HepG2 (cell line): Measurements from ENCODE around the gene DSTN. TPM values are rescaled to one million over a fixed set of nuclear protein-coding genes. Genes with fewer than 3 reads are reported as not detected.
A peak's percentile ranks its signal among the peaks of the same experiment; 100 is the strongest.

Source experiments
- ARNTL ChIP-seq: sonication (generic); formaldehyde crosslinking; IDR thresholded peaks from 2 replicates; pipeline ENCODE4 v1.4.0; 2020; ENCODE audit warnings: mild to moderate bottlenecking, missing genetic modification reagents
- CEBPB ChIP-seq: IDR thresholded peaks from 2 replicates; pipeline ENCODE4 v1.6.1; 2011; ENCODE audit warnings: low read depth, low read length, improper control_type of control experiment, borderline replicate concordance
- ELF3 ChIP-seq: IDR thresholded peaks from 2 replicates; pipeline ENCODE4 v1.6.1; 2016; ENCODE audit warnings: missing genetic modification reagents, missing compliant biosample characterization
- EP300 ChIP-seq, 3 experiments: sonication (generic) in 1 of 3; formaldehyde crosslinking in 1 of 3; IDR thresholded peaks; 2 replicates each; pipeline versions ENCODE4 v1.5.1 to v1.6.1; 2011 to 2020; ENCODE audit warnings: low read depth in 2 of 3, low read length in 2 of 3, borderline replicate concordance in 1 of 3, improper control_type of control experiment in 1 of 3, mild to moderate bottlenecking in 1 of 3, missing genetic modification reagents in 1 of 3, moderate library complexity in 1 of 3
- JUNB ChIP-seq: sonication (generic); formaldehyde crosslinking; IDR thresholded peaks from 2 replicates; pipeline ENCODE4 v1.8.0; 2022; ENCODE audit warnings: missing genetic modification reagents, mild to moderate bottlenecking, borderline replicate concordance
- NFYC ChIP-seq: IDR thresholded peaks from 2 replicates; pipeline ENCODE4 v1.6.1; 2016; ENCODE audit warnings: missing genetic modification reagents, missing compliant biosample characterization
- PAF1 ChIP-seq: IDR thresholded peaks from 2 replicates; pipeline ENCODE4 v1.6.1; 2016; ENCODE audit warnings: missing genetic modification reagents, missing compliant biosample characterization
- PCBP1 ChIP-seq: fragments of 200-400 bp; formaldehyde crosslinking; IDR thresholded peaks from 2 replicates; pipeline ENCODE4 v1.6.1; 2017; ENCODE audit warnings: mild to moderate bottlenecking, low read depth, low read length, borderline replicate concordance
- POLR2AphosphoS5 ChIP-seq: IDR thresholded peaks from 2 replicates; pipeline ENCODE4 v1.6.1; 2012; ENCODE audit warnings: low read depth, low read length
- XRCC5 ChIP-seq: fragments of 200-400 bp; formaldehyde crosslinking; optimal IDR thresholded peaks from 2 replicates; pipeline ENCODE3; 2017; ENCODE audit warnings: mild to moderate bottlenecking, low read length
- ZFP36L1 ChIP-seq: sonication (generic); formaldehyde crosslinking; IDR thresholded peaks from 2 replicates; pipeline ENCODE4 v1.8.0; 2022; ENCODE audit warnings: mild to moderate bottlenecking, missing genetic modification reagents, moderate library complexity
- ZNF253 ChIP-seq: sonication (generic); formaldehyde crosslinking; IDR thresholded peaks from 2 replicates; pipeline ENCODE4 v1.8.0; 2022; ENCODE audit warnings: mild to moderate bottlenecking, missing genetic modification reagents, borderline replicate concordance
- ZNF260 ChIP-seq: sonication (generic); formaldehyde crosslinking; IDR thresholded peaks from 2 replicates; pipeline ENCODE4 v1.4.0; 2020; ENCODE audit warnings: missing genetic modification reagents, low read depth, mild to moderate bottlenecking, borderline replicate concordance
- ZNF530 ChIP-seq: sonication (generic); formaldehyde crosslinking; IDR thresholded peaks from 2 replicates; pipeline ENCODE4 v1.5.0; 2020; ENCODE audit warnings: low read depth, mild to moderate bottlenecking, missing genetic modification reagents
- ZNF567 ChIP-seq: sonication (generic); formaldehyde crosslinking; IDR thresholded peaks from 2 replicates; pipeline ENCODE4 v1.8.1; 2023; ENCODE audit warnings: mild to moderate bottlenecking, missing genetic modification reagents, borderline replicate concordance
- ZNF577 ChIP-seq: sonication (generic); formaldehyde crosslinking; IDR thresholded peaks from 2 replicates; pipeline ENCODE4 v1.4.0; 2020; ENCODE audit warnings: mild to moderate bottlenecking, low read depth, missing genetic modification reagents, borderline replicate concordance
- ZNF644 ChIP-seq: IDR thresholded peaks from 2 replicates; pipeline ENCODE4 v1.6.1; 2016; ENCODE audit warnings: low read depth
- ZNF749 ChIP-seq: sonication (generic); formaldehyde crosslinking; IDR thresholded peaks from 2 replicates; pipeline ENCODE4 v1.8.0; 2022; ENCODE audit warnings: mild to moderate bottlenecking, missing genetic modification reagents, moderate library complexity, borderline replicate concordance
- ZNF780A ChIP-seq: sonication (generic); formaldehyde crosslinking; IDR thresholded peaks from 2 replicates; pipeline ENCODE4 v1.8.0; 2022; ENCODE audit warnings: mild to moderate bottlenecking, missing genetic modification reagents, moderate library complexity
- polyA plus RNA-seq, 8 experiments: library from polyadenylated mRNA; depleted of rRNA in 3 of 8; stranded (reverse) in 7 of 8; unstranded in 1 of 8; fragments of >200 nt; fragmentation: Illumina TruSeq in 4 of 8; extraction: Trizol in 4 of 8; gene quantifications; 2 replicates each; pipeline versions ENCODE4 v1.2.1 to v1.2.3, GENCODE V29; 2011 to 2016; ENCODE audit warnings: low read depth in 4 of 8, missing spikeins in 1 of 8, mixed read lengths in 1 of 8; ENCODE audit not compliant: insufficient read depth in 1 of 8
- total RNA-seq, 5 experiments: library from RNA; depleted of rRNA; stranded (reverse); fragments of >200 nt; fragmentation: Illumina TruSeq; extraction: Trizol; gene quantifications; 2 replicates each; pipeline ENCODE4 v1.2.3, GENCODE V29; 2016; ENCODE audit warnings: low read depth in 1 of 5
- TF ChIP-seq, protein P1 (sequence below), 2 experiments: sonication (generic) in 1 of 2; formaldehyde crosslinking in 1 of 2; IDR thresholded peaks; 2 replicates each; pipeline versions ENCODE4 v1.4.0 to v1.6.1; 2018 to 2020; ENCODE audit warnings: missing genetic modification reagents in 2 of 2, borderline replicate concordance in 1 of 2, low read depth in 1 of 2, mild to moderate bottlenecking in 1 of 2, missing biosample characterization in 1 of 2
- TF ChIP-seq, protein P2 (sequence below), 2 experiments: sonication (generic) in 1 of 2; formaldehyde crosslinking in 1 of 2; IDR thresholded peaks; 2 replicates each; pipeline versions ENCODE4 v1.5.1 to v1.6.1; 2011 to 2020; ENCODE audit warnings: borderline replicate concordance in 1 of 2, low read depth in 1 of 2, low read length in 1 of 2, mild to moderate bottlenecking in 1 of 2, missing genetic modification reagents in 1 of 2, moderate library complexity in 1 of 2

Gene DSTN
- total and polyA plus RNA-seq, 2 of the 13 experiments (the other 11 are each of a cell fraction or from before 2014, with no cell fraction given) = 27.6 to 106 TPM

DNA sequence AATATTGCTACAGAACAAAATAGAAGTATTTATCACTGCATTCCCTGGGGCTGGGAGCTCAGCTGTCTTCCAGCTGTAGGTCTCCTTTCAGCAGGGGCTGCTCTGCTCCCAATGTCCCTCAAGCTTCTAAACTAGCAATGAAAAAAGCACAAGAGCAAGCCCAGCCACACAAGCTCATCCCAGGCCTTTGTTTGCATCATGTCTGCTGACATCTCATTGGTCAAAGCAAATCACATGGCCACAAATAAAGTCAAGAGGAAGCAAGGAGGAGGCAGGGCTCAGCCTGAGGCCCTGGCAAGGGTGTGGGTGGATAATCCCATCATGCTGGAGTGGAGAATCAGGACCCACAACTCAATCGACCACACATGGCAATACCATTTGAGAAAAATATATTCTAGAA, 36.5 kb upstream of the DSTN start (continued):
- TF ChIP-seq XRCC5 (no peak), POLR2AphosphoS5 (no peak), ZNF530 (no peak), PCBP1 (no peak), ZFP36L1 (CRISPR knock-in tag) (no peak), NFYC (CRISPR knock-in tag) (peak; percentile 90), ZNF567 (no peak), JUNB (no peak), CEBPB (peak; percentile 37; the same call in 1 of the 2 replicates), ZNF577 (CRISPR knock-in tag) (no peak), ZNF253 (CRISPR knock-in tag) (no peak), ZNF644 (0 out of 2 replicates have a peak, but pooled peaks have one; percentile 58), ZNF749 (CRISPR knock-in tag) (no peak), PAF1 (CRISPR knock-in tag) (no peak), ZNF780A (CRISPR knock-in tag) (no peak), ARNTL (no peak), ZNF260 (CRISPR knock-in tag) (no peak), EP300 (IDR thresholded peaks at IDR 0.05; ENCODE audit: low read depth in 2 of 2, low read length in 2 of 2) (no peak), EP300 (CRISPR knock-in tag; IDR thresholded peaks at IDR 0.05; ENCODE audit: borderline replicate concordance) (0 out of 2 replicates have a peak, but pooled peaks have one; percentile 18), ELF3 (CRISPR knock-in tag) (no peak)
- TF ChIP-seq, protein P1, sequence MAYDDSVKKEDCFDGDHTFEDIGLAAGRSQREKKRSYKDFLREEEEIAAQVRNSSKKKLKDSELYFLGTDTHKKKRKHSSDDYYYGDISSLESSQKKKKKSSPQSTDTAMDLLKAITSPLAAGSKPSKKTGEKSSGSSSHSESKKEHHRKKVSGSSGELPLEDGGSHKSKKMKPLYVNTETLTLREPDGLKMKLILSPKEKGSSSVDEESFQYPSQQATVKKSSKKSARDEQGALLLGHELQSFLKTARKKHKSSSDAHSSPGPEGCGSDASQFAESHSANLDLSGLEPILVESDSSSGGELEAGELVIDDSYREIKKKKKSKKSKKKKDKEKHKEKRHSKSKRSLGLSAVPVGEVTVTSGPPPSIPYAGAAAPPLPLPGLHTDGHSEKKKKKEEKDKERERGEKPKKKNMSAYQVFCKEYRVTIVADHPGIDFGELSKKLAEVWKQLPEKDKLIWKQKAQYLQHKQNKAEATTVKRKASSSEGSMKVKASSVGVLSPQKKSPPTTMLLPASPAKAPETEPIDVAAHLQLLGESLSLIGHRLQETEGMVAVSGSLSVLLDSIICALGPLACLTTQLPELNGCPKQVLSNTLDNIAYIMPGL (CRISPR knock-in tag; IDR thresholded peaks at IDR 0.05; ENCODE audit: borderline replicate concordance in 1 of 2, low read depth in 1 of 2) = no peak
- TF ChIP-seq, protein P2, sequence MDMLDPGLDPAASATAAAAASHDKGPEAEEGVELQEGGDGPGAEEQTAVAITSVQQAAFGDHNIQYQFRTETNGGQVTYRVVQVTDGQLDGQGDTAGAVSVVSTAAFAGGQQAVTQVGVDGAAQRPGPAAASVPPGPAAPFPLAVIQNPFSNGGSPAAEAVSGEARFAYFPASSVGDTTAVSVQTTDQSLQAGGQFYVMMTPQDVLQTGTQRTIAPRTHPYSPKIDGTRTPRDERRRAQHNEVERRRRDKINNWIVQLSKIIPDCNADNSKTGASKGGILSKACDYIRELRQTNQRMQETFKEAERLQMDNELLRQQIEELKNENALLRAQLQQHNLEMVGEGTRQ (IDR thresholded peaks at IDR 0.05; ENCODE audit: low read depth, low read length) = peak; percentile 84
- TF ChIP-seq, protein P2 (CRISPR knock-in tag; IDR thresholded peaks at IDR 0.05; ENCODE audit: borderline replicate concordance) = peak; percentile 86; the same call in 1 of the 2 replicates
